Brain pericyte (primary cell): ENCODE results near the gene LBH.

Experiments
- DNase-seq: peaks from one replicate; pipeline ENCODE4 v3.0.0-alpha.2; 2012; ENCODE audit warnings: low read depth, low spot score

Gene LBH

DNA sequence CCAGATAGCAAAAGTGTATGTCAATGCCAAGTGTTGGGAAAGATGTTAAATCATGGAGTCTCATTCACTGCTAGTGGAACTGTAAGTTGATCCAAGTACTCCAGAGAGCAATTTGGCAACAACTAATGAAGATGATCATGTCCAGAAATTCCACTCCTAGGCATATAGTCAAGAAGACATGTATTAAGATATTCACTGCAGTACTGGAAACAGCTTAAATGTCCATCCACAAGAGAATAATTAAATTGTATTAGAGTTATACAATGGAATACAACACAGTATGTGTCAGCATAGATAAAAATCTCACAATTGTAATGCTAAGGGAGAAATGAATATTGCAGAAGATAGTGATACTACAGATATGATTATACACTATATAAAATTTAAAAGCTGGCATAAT lies 15.2 kb upstream of the LBH start:
- DNase-seq, result no peak

DNA sequence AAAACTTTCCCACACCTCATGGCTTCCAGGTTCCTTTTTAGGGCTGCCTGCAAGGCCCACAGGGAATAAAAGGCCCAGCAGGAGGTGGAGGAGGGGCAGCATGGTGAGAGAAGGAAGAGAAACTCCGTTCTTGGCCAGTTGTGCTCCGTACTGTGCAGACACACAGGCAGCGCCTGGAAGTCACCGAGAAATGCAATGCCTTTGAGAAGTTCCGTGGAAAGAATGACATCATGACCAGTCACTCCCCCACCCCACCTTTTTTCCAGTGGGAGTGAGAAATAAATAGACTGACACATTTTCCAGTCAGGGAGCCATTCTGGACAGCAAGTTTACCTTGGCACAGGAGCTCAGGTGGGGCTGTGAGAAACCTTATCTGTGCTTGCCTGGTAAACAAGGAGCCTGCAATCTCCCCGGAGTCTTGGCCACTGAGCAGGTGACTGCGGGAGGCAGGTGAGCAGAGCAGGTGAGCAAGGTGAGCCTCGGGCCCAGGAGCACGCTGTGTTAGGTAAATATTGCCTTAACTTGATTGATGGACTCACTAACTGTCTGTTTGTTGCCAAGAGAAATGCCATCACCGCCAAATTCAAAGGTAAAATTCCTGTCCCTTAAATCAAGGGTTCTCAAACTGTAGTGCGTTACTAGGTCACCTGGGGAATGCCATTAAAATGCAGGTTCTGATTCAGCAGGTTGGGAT lies 13.5 kb upstream of the LBH start:
- DNase-seq, result no peak

- DNase-seq, result no peak
These were observed 13.0 kb upstream of the LBH start for GRCh38 chr2:30218338-30218713.

DNA sequence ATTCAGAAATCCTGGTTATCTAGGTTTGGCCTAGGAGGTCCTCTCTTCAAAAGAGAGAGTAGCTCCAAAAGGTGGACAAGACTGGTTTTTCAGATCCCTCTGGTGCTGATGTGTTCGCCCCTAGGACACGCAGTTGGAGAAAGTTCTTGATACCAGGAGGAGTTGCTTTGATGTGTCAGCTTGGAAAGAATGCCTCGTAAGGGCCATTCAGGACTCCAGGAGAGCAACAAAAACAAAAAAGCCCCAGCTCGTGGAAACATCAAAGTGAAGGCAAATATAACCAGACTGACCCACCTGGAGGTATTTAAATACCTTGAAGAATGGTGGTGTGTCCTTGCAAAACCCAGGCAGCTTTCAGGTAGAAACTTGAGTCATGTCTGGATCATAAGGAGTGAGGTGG lies 12.5 kb upstream of the LBH start:
- no peak for DNase-seq

DNA sequence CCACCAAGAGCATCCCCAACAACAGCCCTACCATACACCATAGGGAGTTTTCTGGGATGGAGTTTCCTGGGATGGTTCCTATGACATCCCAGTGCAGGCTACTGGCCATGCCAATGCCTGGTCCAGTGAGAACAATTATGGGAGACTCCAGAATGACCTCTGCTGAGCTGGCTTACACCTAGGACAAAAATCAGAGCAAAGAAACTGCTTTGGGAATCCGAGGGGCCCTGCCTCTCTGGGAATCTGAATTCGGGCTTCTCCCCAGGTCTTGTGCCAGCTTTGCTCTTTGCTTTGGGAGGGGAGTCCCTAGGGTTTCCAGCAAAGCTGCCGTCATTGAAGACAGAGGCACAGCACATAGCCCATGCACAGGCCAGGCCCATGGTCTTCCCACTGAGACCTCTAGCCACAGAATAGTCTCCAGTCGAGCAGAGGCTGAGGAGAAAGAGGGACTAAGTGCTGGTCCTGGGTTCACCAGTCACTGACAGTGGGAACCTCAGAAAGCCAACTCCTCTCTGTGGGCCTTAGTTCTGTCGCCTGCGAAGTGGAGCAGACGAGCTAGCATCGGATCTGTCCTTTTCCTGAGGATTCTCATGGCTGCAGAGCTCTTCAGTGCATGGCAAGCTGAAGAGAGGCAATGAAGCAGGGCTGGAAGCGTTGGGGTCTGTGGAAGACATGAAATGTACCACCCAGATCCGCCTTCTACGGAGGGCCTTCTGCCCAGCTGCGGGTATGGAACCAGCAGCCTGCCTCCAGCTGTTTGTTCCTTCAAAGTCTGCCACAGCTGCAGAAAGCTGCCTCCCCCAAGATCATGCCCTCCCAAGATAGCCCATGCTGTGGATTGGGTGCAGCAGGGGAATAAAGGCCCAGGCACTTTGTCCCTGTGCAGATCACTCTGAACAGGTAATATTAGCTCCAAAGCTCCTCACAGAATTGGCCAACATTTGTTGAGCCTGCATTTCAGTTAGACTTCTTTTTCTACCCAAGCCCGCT lies 11.2 kb upstream of the LBH start:
- no peak for DNase-seq

- no peak for DNase-seq
These were observed 9.8 kb upstream of the LBH start for GRCh38 chr2:30221531-30221930.

GRCh38 chr2:30222031-30222430 lies 9.3 kb upstream of the LBH start:
- no peak for DNase-seq

DNA sequence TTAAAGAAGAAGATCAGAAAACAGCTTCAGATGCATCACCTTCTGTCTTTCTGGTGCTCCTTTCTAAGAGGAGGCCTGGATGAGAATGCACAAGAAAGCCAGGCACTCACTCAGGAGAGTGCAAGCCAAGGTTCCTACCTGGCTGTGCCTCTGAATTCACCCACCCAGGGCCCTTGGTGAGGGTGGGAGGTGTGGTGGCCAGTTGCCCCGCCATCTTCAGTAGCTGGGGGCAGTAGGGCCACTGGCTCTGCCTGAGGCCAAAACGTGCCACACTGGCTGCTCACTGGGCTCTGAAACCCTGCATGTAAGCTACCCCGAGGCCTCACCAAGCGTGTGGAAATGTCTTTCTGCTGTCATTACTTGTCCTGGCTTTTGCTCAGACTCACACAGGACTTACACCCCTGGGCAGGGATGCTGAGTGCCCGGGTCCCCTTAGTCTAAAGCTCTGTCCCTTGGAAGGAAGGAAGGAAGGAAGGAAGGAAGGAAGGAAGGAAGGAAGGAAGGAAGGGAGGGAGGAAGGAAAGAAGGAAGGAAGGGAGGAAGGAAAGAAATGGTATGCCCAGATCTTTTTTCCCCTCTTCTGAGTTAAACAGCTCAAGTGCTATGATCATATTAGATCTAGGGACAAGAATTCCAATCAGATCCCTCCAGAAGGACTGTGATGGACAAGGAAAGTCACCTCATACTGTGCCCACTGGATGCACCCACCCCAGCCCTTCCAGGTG lies 8.5 kb upstream of the LBH start:
- no peak for DNase-seq

DNA sequence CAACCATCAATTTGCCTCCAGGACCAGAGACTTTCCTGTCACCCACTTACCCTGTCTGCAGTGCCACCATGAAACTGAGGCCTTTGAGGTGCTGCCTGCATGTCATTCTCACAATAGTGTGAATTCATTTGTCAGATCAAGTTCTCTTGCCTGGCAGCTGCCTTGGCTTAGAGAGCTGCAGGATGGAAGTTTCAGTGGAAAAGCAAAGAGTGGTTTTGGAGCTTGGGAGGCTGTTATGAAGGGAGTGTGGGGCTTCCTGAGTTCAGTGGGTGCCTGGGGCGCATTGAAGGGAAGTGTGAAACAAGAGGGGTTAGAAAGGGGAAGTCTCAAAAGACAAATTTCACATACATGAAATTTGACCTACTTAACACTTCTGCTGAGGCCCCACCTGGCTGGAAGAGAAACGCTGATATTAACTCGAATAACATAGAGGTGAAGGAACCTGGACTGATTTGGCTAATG lies 7.9 kb upstream of the LBH start:
- no peak for DNase-seq

GRCh38 chr2:30224151-30224550 lies 7.2 kb upstream of the LBH start:
- no peak for DNase-seq

GRCh38 chr2:30225131-30225762 lies 6.1 kb upstream of the LBH start:
- DNase-seq, result peak; percentile 51

DNA sequence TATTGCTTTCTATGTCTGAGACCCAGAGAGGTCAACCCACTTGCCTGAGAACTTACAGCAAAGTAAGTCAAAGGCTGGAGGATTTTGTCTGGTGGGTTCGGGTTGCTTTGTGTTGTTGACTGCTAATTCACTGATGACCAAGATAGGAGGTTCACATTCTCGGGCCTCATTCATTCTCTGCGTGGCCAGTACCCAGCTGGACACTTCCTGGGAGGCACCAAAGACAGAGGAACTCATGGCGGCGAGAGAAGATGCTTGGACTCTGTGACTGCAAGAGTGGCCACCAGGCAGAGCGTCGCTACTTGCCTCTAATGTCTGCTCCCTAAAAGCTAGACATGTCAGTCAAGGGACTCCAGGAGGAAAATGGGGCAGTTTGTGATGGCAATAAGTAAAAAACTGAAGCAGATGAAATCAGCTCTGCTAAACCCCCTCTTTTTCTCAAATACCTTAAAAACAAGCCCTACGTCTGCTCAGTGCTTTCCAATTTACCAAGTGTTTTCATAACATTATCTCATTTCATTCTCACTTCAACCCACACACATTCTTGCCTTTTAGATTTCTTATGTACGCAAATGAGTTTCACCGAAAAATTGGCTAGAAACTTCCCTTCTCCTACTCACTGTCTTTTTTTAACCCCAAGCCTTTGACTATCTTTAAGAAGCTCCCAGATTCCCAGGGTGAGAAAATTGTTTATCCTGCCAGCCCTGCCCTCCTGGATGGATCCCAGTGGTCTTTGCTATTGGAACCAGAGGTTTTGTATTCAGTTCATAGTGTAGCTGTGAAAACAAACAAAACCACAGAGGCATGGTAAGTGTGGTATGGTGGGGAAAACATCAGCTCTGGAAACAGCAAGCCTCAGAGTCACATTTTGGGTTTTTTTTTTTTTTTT lies 4.9 kb upstream of the LBH start:
- no peak for DNase-seq

GRCh38 chr2:30229596-30229995 lies 1.7 kb upstream of the LBH start:
- DNase-seq, result no peak

DNA sequence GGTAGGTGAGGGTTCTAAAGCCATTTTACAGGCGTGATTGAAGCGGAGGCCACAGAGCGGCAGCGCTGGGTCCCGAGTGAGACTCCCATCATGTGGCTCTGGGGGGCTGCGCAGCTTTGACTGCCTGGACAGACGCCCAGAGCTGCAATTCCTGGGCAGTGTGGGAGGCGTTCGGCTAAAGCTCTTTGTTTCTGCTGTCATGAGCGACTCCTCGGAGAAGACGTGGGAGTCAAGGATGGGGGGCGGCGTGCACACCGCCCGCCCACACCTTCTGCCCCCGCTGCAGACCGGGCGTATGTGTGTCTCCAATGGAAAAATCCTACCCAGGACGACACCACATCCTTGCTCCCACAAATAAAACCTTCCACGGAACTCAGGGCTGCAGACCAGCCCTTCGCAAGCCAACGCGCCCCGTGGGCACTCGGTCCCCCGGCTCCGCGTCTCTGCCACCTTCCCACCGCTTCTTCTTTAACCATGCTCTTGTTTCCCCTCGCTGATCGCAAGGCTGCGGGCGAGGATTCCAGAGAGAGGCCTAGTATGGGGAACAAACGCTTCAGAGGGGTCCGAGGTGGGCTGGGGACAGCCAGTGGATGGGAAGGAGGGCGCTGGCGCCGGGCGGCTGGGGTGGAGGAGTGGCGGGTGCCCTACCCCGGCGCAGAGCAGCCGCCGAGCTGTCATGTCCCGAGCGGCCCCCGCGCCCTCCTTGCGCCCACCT lies 680 bp upstream of the LBH start:
- no peak for DNase-seq

DNA sequence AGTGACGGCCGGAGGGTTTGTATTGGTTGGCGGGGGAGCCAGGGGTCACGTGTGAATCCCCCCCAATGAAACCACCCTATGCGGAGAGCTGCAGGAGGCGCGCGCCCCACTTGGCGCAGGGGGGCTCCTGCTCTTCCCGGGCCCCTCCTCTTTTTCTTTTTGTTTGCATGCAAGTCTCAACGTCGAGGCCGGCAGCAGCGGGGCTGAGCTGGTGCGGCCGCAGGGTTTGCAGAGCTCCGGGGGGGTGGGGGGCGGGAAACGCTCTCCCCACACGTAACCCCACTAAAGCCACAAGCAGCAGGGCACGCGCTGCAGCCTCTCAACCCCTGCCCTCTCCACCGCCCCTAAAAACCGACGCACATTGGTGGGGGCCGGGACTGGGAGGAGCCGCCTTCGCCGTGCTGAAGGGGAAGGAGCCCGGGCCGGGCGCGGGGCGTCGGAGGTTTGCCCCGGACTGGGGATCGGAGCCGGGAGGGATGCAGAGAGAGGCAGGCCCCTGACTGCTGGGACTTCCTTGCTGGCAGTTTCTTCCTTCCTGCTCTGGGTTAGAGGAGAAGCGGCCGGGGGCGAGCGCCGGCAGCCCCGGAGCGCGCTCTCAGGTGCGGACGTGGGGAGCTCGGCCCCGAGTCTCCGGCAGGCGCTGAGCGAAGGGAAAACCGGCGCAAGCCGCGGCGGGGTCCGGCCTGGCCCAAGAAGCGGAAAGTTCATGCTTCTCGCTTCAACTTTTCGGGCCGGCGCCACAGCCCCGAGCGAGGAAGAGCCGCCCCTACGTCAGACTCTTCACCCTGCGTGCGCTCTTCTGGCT lies 864 bp downstream of the LBH start:
- DNase-seq, result no peak

- no peak for DNase-seq
These were observed 1.4 kb downstream of the LBH start for GRCh38 chr2:30232801-30233130.

- DNase-seq, result no peak
These were observed 2.1 kb downstream of the LBH start for GRCh38 chr2:30233271-30234009.

GRCh38 chr2:30234180-30234971 lies 3.0 kb downstream of the LBH start:
- no peak for DNase-seq
